SW 1271 (cell line): ENCODE results near the gene USP33.
"Not testable (repeated sequence)": the region's sequence is repeated elsewhere in the genome, so short reads cannot be mapped to it uniquely, and the experiment has no call there.

ENCODE experiments used
- DNase-seq, 2 experiments: peaks; one replicate each; lab custom pipeline; 2025; lab: John Stamatoyannopoulos, UW

USP33 gene

DNA sequence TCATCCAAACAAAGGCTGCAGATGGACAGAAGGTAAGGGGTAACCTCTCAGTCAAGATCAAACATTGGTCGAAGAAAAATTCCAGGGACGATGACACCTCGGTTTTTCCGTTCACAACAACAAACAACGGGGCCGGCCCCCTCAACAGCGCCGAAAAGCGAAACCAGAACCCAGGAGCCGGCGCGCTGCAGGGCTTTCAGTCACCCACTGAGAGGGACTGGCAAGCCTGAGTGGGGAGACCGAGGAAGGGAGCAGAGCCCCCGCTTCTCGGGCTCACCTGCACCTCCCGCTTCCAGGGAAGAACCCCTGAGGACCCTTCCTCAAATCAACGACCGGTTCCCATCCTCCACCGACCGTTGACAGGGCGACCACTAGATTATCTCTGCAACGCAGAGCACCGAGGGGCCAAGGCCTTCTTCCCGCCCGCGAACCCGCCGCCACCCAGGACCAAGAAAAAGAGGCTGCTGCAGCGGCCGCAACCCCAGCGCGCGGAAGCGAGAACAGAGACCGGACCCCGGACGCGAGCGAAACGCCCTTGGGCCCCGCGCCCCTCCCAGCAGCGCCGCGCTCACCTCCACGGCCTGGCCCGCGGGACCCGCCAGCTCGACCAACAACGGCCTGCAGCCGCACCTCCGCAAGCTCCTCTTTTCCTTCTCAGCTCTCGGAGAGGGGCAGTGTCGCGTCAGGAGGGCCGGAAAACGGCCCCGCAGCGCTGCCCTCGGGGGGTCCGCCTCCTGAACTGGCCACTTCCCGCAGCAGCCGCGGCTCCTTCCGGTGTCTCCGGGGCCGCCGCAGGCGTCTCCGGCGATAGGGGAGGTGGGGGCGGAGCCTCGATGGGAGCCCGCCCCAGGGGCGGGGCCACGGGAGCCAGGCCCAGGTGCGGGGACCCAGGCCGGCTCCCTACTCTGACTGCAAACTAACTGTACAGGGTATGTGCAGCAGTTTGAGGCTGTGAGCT is at the start of gene USP33:
Gene USP33, minus strand, starts transcription at position 782 of the 958 bp plus-strand sequence. CDS start 18,155 bp downstream, outside the sequence.
- peak; percentile 51 to 69 for DNase-seq

- DNase-seq, result no peak
These were observed 43.7 kb upstream of the USP33 start for GRCh38 chr1:77803371-77803770.

DNA sequence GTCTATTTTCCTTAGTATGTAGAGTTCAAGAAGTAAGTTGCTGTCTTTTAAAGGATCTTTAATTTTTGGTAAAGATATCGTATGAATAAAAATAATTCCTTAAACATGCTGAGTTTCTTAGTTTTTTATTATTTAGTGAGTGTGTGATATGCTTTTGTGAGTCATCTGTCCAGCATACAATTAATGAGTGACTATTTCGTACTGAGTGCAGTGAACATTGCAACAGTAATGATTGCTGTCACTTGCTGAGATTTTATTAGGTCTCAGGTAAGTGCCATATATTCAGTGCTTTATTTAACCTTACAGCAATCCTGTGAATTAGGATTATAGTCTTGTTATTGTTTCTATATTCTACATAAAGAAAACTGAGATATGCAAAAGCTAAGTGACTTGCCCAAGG is 42.4 kb upstream of the USP33 start:
- DNase-seq, result no peak

- no peak for DNase-seq
These were observed 38.3 kb upstream of the USP33 start for GRCh38 chr1:77797991-77798390.

DNA sequence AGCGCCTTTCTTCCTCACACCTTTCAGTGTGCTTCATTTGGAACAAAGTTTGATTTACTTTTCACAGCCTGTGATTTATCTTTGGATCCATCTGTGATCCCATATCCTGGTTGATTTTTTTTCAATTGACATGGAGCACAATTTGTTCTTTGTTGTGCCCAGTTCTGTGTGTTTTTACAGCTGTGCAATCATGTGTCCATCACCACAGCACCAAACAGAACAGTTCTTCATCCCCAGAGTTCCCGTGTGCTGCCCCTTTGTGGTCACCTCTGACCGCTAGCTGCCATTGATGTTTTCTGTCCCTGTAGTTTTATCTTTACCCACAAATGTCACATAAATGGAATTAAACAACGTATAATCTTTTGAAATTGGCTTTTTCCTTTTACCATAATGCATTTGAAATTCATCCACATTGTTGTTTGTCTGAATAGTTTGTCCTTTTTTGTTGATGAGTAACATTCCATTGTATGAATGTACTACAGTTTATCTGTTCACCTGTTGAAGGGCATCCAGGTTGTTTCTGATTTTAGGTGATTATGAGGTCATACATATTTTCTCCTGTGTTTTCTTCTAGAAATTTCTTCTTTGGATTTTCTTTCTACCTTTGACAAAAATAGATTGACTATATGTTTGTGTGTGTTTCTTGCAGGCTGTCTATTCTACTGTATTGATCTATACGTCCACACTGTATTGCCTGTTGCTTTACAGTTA is 37.2 kb upstream of the USP33 start:
- no peak for DNase-seq

GRCh38 chr1:77794550-77794949 is 34.9 kb upstream of the USP33 start:
- DNase-seq, result no peak

DNA sequence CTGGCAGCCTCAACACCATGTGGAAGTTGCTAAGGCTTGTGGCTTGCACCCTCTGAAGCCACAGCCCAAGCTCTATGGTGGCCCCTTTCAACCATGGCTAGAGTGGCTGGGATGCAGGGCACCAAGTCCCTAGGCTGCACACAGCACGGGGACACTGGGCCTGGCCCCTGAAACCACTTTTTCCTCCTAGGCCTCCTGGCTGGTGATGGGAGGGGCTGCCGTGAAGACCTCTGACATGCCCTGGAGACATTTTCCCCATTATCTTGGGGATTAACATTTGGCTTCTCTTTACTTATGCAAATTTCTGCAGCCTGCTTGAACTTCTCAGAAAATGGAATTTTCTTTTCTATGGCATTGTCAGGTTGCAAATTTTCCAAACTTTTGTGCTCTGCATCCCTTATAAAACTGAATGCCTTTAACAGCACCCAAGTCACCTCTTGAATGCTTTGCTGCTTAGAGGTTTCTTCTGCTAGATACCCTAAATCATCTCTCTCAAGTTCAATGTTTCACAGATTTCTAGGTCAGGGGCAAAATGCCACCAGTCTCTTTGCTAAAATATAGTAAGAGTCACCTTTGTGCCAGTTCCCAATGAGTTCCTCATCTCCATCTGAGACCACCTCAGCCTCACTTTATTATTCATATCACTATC is 26.6 kb upstream of the USP33 start:
- not testable (repeated sequence) for DNase-seq

GRCh38 chr1:77783141-77783540 is 23.5 kb upstream of the USP33 start:
- DNase-seq, result no peak

GRCh38 chr1:77781683-77782082 is 22.0 kb upstream of the USP33 start:
- no peak for DNase-seq

GRCh38 chr1:77779529-77780281 is 20.1 kb upstream of the USP33 start, which contains the start of gene MIGA1:
MIGA1 (plus strand) TSS chr1:77779649; CDS start chr1:77783253, 3,604 bp downstream.
- peak; percentile 51 to 88 for DNase-seq

GRCh38 chr1:77776007-77776700 is 16.5 kb upstream of the USP33 start:
- DNase-seq, result no peak

DNA sequence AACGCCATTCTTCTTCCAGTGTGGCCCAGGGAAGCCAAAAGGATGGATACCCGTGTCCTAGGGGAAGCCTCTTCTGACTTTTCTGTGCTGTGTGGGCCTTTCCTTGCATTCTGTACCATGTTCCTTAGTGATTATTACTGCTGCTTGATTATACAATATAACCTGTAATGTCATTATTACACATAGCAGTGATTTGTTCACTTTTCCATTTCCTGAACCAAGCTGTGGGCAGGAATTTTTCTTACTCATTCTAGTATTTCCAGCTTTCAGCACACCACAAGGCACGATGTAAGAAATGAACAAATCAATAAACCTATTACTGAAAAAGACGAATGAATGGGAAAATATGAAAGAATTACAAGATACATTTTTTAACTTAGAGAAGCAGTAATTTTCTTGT is 8.4 kb upstream of the USP33 start:
- no peak for DNase-seq

- no peak for DNase-seq
These were observed 2.4 kb upstream of the USP33 start for GRCh38 chr1:77762072-77762476.

DNA sequence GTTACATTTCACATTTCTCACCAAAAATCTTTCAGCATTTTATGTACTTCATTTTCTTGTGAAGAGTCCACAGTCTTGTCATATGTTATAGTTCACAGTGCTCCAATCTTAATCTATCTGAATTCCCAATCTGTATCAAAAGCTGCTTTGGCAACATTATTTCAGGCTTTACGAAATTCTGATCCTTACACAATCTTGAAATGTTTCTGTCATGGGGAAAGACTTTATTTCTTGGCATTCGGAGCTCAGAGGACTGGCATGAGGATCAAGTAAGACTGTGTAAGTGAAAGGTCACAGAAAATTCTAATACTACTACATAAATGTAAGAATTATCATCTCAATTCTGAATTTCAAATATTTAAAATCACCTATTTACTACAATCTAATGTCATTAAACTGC is 2.0 kb downstream of the USP33 start:
- DNase-seq, result no peak

- DNase-seq, result no peak
These were observed 2.5 kb downstream of the USP33 start for GRCh38 chr1:77757066-77757584.

- no peak for DNase-seq
These were observed 3.4 kb downstream of the USP33 start for GRCh38 chr1:77756052-77756754.

- not testable (repeated sequence) for DNase-seq
These were observed 10.2 kb downstream of the USP33 start for GRCh38 chr1:77749489-77749888.

DNA sequence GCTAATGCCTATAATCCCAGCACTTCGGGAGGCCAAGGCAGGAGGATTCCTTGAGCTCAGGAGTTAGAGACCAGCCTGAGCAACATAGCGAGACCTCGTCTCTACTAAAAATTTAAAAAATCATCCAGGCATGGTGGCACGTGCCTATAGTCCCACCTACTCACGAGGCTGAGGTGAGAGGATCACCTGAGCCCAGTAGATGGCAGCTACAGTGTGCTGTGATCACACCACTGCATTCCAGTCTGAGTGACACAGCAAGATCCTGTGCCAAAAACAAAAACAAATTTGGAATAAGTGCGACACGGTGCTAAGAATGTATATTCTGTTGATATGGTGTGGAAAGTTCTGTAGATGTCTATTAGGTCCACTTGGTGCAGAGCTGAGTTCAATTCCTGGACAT is 15.1 kb downstream of the USP33 start:
- DNase-seq, result no peak

DNA sequence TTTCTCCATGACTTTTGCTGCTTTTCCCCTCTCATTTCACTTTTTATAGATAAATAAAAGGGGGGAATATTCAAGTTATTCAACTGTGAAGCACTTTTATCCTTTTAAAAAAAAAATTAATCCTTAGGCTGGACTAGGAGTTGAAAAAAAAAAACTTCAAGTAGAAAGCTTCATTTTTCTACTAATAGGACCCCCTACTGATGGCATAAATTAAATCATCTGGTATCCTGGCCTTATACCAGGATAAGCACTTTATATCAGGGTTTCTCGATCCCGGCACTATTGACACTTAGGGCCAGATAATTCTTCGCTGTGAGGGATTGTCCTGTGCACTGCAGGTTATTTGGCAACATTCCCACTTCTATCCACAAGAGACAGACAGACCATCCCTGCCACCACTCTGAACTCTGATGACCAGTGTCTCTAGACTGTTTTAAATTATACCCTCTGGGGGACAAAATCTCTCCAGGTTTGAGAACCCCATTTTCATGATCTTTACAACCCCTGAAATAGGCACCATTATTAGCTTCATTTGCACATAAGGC is 17.6 kb downstream of the USP33 start:
- DNase-seq, result no peak

DNA sequence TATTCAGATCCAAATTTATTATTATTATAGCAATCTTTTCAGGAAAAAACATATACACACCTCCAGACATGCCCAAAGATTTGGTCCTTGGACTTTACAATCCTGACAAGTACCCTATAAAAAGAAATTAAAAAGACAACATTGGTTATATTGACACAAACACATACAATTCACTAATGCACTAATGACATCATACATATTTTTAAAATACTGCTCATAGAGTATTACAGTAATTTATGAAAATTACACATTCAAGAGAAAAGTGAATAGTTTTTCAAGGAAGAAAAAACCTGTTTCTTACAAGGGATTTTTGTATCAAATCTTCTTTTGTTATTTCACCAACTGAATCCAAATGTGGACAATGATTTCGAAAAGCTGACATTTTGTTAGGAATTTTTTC is 18.3 kb downstream of the USP33 start:
- DNase-seq, result no peak
